Fibroblast of lung (primary cell): Measurements from ENCODE around the gene ITGAL.
A peak's percentile ranks its signal among the peaks of the same experiment; 100 is the strongest.

Experiments
- CTCF ChIP-seq, 2 donors: IDR thresholded peaks in 1 of 2; conservative IDR thresholded peaks in 1 of 2; 1 replicate in 1 of 2; 2 replicates in 1 of 2; pipeline ENCODE4 v1.5.1; 2011 to 2012; ENCODE audit warnings: low read length in 2 of 2, control low read depth in 1 of 2, inconsistent platforms in 1 of 2, low read depth in 1 of 2, mild to moderate bottlenecking in 1 of 2
- EZH2 ChIP-seq: IDR thresholded peaks from 2 replicates; pipeline ENCODE4 v1.5.1; 2012; ENCODE audit warnings: low read length, control low read depth, mild to moderate bottlenecking; ENCODE audit errors: missing control alignments

- TF ChIP-seq CTCF (conservative IDR thresholded peaks at IDR 0.05 in 1 of 2, IDR thresholded peaks at IDR 0.05 in 1 of 2; ENCODE audit: low read depth in 1 of 2, low read length in 2 of 2) (peak; percentile 29 to 30), EZH2 (no peak)
Observed at GRCh38 chr16:30526823-30527634, 54.5 kb downstream of the ITGAL start.
